KMS-11 (cell line): Measurements from ENCODE around the gene AMER1.

ENCODE experiments used
- H2AFZ ChIP-seq: fragments of 200-600 bp; sonication (generic); 2 replicates; pipeline ENCODE4 v1.6.1; 2016; ENCODE audit warnings: antibody characterized with exemption, mixed run types, low read depth
- H3K27ac ChIP-seq: fragments of 200-600 bp; sonication (generic); 2 replicates; pipeline ENCODE4 v1.6.1; 2016; ENCODE audit warnings: mild to moderate bottlenecking, mixed run types
- H3K27me3 ChIP-seq: fragments of 200-600 bp; sonication (generic); 2 replicates; pipeline ENCODE4 v1.6.1; 2017; ENCODE audit warnings: mild to moderate bottlenecking, low read depth, mixed run types, moderate library complexity; ENCODE audit not compliant: insufficient read depth
- H3K36me3 ChIP-seq: fragments of 200-600 bp; sonication (generic); 2 replicates; pipeline ENCODE4 v1.6.1; 2017; ENCODE audit warnings: mild to moderate bottlenecking, mixed run types; ENCODE audit not compliant: insufficient read depth
- H3K4me1 ChIP-seq: fragments of 200-600 bp; sonication (generic); 2 replicates; pipeline ENCODE4 v1.6.1; 2016; ENCODE audit warnings: mild to moderate bottlenecking, low read depth, mixed run types; ENCODE audit not compliant: poor library complexity, severe bottlenecking
- H3K4me2 ChIP-seq: fragments of 200-600 bp; sonication (generic); 2 replicates; pipeline ENCODE4 v1.7.0; 2016; ENCODE audit warnings: mild to moderate bottlenecking, mixed run types
- H3K4me3 ChIP-seq: fragments of 200-600 bp; sonication (generic); IDR thresholded peaks from 2 replicates; pipeline ENCODE4 v1.6.1; 2017; ENCODE audit warnings: low read depth, low read length, mixed read lengths; ENCODE audit not compliant: insufficient read depth
- H3K79me2 ChIP-seq: fragments of 200-600 bp; sonication (generic); 2 replicates; pipeline ENCODE4 v1.6.1; 2016; ENCODE audit warnings: low read depth, mixed run types; ENCODE audit not compliant: insufficient read depth
- H3K9ac ChIP-seq: fragments of 200-600 bp; sonication (generic); 2 replicates; pipeline ENCODE4 v1.6.1; 2016; ENCODE audit warnings: mild to moderate bottlenecking, mixed run types
- H4K20me1 ChIP-seq: fragments of 200-600 bp; sonication (generic); 2 replicates; pipeline ENCODE4 v1.6.1; 2016; ENCODE audit warnings: mild to moderate bottlenecking, mixed run types; ENCODE audit not compliant: insufficient read depth
- CTCF ChIP-seq: fragments of 200-600 bp; sonication (generic); conservative IDR thresholded peaks from 2 replicates; pipeline ENCODE4 v1.6.1; 2017; ENCODE audit warnings: low read depth, mild to moderate bottlenecking, antibody characterized with exemption, low read length, moderate library complexity, mixed read lengths

Gene AMER1

DNA sequence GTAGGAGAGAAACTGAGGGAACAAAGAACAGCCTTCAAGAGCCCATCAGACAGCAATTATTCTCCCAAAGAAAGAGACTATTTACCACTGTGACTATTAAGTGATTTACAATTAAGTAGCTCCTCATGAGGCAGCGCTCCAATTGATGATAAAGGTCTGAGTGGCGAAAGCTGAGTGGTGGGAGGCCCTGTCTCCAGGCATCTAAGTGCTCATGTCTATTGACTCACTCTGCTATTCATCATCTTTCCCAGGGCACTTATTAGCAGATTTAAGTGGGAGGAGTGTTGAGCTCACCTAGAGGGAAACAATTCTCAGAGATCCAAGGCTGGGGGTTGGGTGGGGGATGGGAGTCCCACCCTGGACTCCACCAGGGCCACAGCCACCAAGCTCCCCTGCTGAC, 23.3 kb downstream of the AMER1 start:
- no peaks in the 10 kb centered on the region for H3K79me2 ChIP-seq

GRCh38 chrX:64176876-64177275, 28.6 kb downstream of the AMER1 start:
- Histone ChIP-seq H3K4me3 (no peak overlapping the region), H3K27me3 (no peaks in the 10 kb centered on the region), H3K9ac (no peak overlapping the region), H3K79me2 (no peaks in the 10 kb centered on the region), H3K27ac (no peak overlapping the region), H4K20me1 (no peaks in the 10 kb centered on the region), H3K4me1 (no peaks in the 10 kb centered on the region), H3K4me2 (no peak overlapping the region), H2AFZ (no peak overlapping the region), H3K36me3 (no peaks in the 10 kb centered on the region)
- TF ChIP-seq CTCF: no peak

More for the DNA sequence above, 23.3 kb downstream of the AMER1 start:
- Histone ChIP-seq H2AFZ (no peak overlapping the region), H3K4me3 (no peak overlapping the region), H3K27me3 (no peaks in the 10 kb centered on the region), H3K27ac (no peak overlapping the region), H3K4me2 (no peak overlapping the region), H3K36me3 (no peaks in the 10 kb centered on the region), H4K20me1 (no peaks in the 10 kb centered on the region), H3K9ac (no peak overlapping the region), H3K4me1 (no peaks in the 10 kb centered on the region)
- no peak for TF ChIP-seq CTCF

- H3K4me1 ChIP-seq: peaks cover 21% of the 10 kb centered on the region
- no peak for TF ChIP-seq CTCF
- H3K27me3 ChIP-seq: no peaks in the 10 kb centered on the region
- H3K4me3 ChIP-seq: no peak overlapping the region
- no peaks in the 10 kb centered on the region for H3K79me2 ChIP-seq
- no peak overlapping the region for H3K9ac ChIP-seq
- H3K4me2 ChIP-seq: no peak overlapping the region
- H4K20me1 ChIP-seq: no peaks in the 10 kb centered on the region
- H2AFZ ChIP-seq: no peak overlapping the region
- H3K36me3 ChIP-seq: no peaks in the 10 kb centered on the region
- H3K27ac ChIP-seq: no peak overlapping the region
Observed at GRCh38 chrX:64169988-64170387, 35.5 kb downstream of the AMER1 start.

- Histone ChIP-seq H3K4me3 (no peak overlapping the region), H3K9ac (no peak overlapping the region), H2AFZ (no peak overlapping the region), H4K20me1 (no peaks in the 10 kb centered on the region), H3K27me3 (no peaks in the 10 kb centered on the region), H3K79me2 (no peaks in the 10 kb centered on the region), H3K27ac (no peak overlapping the region), H3K4me1 (no peaks in the 10 kb centered on the region), H3K4me2 (no peak overlapping the region), H3K36me3 (no peaks in the 10 kb centered on the region)
- no peak for TF ChIP-seq CTCF
Observed at GRCh38 chrX:64152857-64153256, 52.7 kb downstream of the AMER1 start.
